HL-60/S4 (cell line): Measurements from ENCODE around the gene FAIM2.

Experiments used
- in situ Hi-C: fragments of 300-500 bp; cut with MboI; formaldehyde crosslinking; loops from 2 replicates; pipeline ENCODE4 v1.14.3; 2022; ENCODE audit warnings: low sequenced_read_pairs

Gene FAIM2

GRCh38 chr12:49941556-49942511, 38.1 kb upstream of the FAIM2 start:
- in situ Hi-C loops = no loop called here

DNA sequence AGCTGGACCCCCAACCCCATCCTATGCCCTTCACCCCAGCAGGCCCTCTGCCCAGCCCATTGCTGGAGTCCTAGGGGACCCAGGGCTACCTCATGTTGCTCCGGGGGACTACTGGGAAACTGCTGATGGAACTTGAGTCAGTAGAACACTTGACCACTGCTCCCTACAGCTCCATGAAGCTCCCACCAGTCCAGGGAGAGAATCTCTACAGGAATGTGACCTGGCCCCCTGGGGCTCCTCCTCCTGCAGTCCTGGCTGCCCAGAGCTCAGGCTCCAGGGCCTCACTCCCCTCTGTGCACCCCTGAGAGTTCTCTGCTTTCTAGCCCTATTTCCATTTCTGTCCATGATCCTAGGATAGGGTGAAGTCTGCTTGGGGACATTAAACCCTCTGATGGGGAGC, 36.0 kb upstream of the FAIM2 start:
- in situ Hi-C loops = no loop called here

- in situ Hi-C loops = no loop called here
These were observed 35.6 kb upstream of the FAIM2 start for GRCh38 chr12:49939307-49939706.

GRCh38 chr12:49937639-49938300, 34.1 kb upstream of the FAIM2 start:
- in situ Hi-C loops = no loop called here

DNA sequence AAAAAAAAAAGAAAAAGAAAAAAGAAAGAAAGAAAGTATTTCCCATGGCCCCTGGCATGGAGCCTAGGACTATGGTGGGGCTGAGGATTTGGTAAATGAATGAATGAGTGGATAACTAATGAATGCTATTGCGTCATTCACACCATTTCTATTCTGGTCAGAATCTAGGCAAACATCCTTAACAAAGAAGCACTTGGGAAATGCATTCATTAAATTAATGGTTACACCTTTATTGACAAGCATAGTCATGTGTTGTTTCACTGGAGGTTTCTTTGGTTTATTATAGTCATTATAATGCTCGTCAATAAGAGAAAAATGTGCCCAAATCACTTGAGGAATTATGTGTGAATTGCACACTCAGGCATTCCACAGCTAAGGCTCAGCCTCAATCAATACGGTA, 33.2 kb upstream of the FAIM2 start:
- in situ Hi-C loops = no loop called here

DNA sequence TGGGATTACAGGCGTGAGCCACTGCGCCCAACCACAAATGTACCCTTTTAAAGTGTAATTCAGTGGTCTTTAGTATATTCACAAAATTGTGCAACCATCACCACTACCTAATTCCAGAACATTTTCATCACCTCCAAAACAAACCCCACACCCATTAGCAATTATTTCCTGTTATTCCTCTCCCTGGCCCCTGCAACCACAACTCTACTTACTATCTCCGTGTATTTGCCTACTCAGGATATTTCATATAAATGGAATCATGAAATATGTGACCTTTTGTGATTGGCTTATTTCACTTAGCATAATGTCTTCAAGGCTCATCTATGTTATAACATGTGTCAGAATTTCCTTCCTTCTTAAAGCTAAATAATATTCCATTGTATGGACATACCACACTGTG, 30.8 kb upstream of the FAIM2 start:
- in situ Hi-C loops = no loop called here

GRCh38 chr12:49933796-49934195, 30.1 kb upstream of the FAIM2 start:
- in situ Hi-C loops = no loop called here

- in situ Hi-C loops = no loop called here
These were observed 28.9 kb upstream of the FAIM2 start for GRCh38 chr12:49932533-49933130.

DNA sequence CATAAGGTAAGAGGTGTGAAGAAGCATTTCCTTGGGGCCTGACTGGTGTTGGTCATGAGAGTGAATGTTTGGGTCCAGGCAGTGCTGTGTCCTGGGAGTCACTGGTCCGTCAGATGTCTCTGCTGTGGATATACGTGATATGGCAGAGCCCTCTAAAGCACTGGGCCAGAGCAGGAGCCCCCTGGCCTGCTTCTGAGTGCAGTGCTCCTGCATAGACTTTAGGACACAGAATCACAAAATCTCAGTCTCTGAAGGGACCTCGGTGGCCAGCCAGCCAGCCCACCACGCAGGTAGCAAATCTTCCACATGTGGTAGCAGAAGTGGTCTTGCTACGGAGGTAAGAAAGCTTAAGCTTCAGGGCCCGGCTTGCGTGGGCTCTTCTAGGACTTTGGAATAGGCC, 28.3 kb upstream of the FAIM2 start:
- in situ Hi-C loops = no loop called here

DNA sequence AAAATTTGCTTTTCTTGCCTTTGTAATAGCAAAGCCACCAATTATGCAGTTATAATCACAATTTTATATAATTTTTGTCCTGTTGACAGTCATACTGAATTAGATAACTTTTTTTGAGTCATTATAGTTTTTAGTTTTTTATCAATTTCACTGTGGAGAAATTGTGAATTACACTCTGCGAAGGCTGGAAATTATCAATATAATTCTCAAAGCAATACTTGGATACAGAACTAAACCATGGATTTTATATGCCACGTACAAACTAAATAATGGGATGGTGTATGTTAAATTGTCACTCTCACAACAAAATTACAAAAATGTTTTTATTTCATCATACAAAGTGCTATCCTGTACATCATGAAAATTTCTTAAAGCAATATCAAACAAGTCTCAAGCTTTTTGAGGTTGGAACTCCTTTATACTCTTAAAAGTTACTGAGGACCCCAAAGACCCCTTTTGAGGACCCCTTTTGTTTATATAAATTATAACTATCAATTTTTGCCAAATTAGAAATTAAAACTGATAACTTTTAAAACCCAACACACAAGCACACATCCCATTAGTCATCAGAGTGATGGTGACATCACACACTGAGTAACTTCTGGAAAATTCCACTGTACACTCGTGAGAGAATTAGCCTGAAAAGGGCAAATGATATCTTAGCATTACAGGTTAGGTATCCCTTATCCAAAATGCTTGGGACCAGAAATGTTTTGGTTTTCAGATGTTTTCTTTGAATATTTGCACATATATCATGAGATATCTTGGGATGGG, 27.0 kb upstream of the FAIM2 start:
- in situ Hi-C loops = no loop called here

GRCh38 chr12:49929581-49929980, 25.9 kb upstream of the FAIM2 start:
- in situ Hi-C loops = no loop called here

- in situ Hi-C loops = no loop called here
These were observed 24.8 kb upstream of the FAIM2 start for GRCh38 chr12:49928471-49928870.

DNA sequence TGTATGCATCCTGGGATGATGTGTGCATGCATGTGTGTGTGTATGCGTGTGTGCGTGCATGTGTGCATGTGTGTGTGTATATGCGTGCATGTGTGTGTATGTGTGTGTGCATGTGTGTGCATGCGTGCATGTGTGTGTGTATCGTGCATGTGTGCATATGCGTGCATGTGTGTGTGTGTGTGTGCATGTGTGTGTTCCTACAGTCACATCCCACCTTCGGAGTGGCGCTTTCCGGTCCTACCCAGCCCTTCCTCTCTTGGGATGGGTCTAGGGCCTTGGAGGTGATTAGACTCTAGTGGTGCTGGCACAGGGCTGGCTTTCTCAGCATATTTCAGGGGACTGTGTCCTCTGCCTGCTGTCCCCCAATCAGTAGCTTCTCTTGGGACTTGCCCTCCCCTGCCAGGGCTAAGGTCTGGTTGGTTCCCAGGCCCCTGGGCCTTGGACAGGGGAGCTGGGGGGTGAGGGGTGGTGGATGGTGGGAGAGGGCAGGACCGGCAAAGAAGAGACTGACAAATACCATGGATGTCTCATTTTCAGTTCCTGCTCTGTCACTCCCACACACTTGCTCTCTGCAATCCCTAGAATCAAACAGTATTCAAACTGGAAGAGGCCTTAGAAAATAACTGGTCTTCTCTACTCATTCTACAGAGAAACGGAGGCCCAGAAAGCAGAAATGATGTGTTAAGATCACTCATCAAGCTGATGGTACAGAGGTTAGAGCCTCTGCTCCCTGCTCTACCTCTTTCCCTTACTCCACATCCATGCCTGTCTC, 21.9 kb upstream of the FAIM2 start:
- in situ Hi-C loops = no loop called here

- in situ Hi-C loops = no loop called here
These were observed 21.0 kb upstream of the FAIM2 start for GRCh38 chr12:49924628-49925246.

GRCh38 chr12:49923880-49924556, 20.3 kb upstream of the FAIM2 start:
- in situ Hi-C loops = no loop called here

DNA sequence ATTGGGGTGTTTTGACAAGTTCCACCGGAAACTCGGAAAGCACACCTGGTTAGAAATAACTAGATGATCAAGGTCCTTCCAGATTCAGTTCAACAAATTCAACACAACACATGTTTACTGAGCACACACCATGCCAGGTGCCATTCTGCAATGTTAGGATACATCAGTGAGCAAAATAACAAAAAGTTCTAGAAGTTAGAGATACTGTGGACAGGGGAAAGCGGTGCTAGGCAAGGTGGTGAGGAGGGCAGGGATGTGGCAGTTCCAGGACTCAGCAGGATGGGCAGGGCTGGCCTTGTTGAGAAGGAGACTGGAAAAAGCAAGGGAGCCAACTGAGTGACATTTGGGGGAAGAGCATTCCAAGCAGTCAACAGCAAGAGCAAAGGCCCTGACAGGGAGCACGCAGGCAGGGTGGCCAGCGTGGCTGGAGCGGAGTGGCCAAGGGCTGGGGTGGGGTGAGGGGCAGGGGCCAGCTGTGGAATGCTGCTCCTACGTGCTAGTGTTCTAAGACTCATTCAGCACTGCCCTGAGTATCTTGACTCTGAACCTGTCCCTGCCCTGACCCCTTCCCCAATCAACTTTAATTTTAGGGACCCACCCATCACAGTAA, 19.4 kb upstream of the FAIM2 start:
- in situ Hi-C loops = no loop called here

- in situ Hi-C loops = no loop called here
These were observed 18.8 kb upstream of the FAIM2 start for GRCh38 chr12:49922349-49923034.

DNA sequence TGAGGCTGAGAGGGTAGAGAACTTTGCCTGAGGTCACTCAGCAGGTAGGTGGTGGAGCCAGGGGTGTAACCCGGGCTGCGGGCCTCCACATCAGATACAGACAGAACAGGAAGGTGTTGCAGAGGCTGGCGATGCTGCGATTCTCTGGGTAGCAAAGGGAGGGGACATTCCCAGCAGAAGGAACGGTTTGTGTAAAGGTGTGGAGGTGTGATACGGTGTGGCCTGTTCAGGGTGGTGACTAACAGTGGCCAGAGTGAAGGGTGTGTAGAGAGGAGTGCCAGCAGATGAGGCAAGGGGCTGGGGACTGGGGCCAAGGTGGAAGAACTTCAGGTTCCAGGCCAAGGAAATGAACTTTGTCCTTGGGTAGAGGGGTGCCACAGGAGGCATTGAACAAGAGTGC, 18.2 kb upstream of the FAIM2 start:
- in situ Hi-C loops = no loop called here
